H9 (cell line): ENCODE data around the gene ACTL7B. TPM values are rescaled to one million over a fixed set of nuclear protein-coding genes. Genes with fewer than 3 reads are reported as not detected.
A peak's percentile ranks its signal among the peaks of the same experiment; 100 is the strongest.

Experiments
- DNase-seq: peaks from one replicate; pipeline ENCODE4 v3.0.0-alpha.2; 2017
- H2AFZ ChIP-seq: one replicate; pipeline ENCODE4 v1.6.1; 2013; ENCODE audit warnings: mild to moderate bottlenecking, low read length, control low read depth, moderate library complexity
- H2AK5ac ChIP-seq: 2 replicates; pipeline ENCODE4 v1.6.1; 2013; ENCODE audit warnings: low read length, control low read depth, mixed read lengths; ENCODE audit not compliant: insufficient read length
- H2BK120ac ChIP-seq: one replicate; pipeline ENCODE4 v1.6.1; 2013; ENCODE audit warnings: low read depth, mild to moderate bottlenecking, low read length, control low read depth, inconsistent platforms; ENCODE audit not compliant: poor library complexity, severe bottlenecking
- H2BK12ac ChIP-seq: 2 replicates; pipeline ENCODE4 v1.6.1; 2013; ENCODE audit warnings: low read length, control low read depth, mixed read lengths, low read depth; ENCODE audit not compliant: insufficient read length
- H2BK15ac ChIP-seq: 2 replicates; pipeline ENCODE4 v1.6.1; 2013; ENCODE audit warnings: low read depth, low read length, control low read depth
- H2BK20ac ChIP-seq: one replicate; pipeline ENCODE4 v1.6.1; 2013; ENCODE audit warnings: low read depth, mild to moderate bottlenecking, low read length, control low read depth, inconsistent platforms; ENCODE audit not compliant: poor library complexity, severe bottlenecking
- H2BK5ac ChIP-seq: 2 replicates; pipeline ENCODE4 v1.6.1; 2013; ENCODE audit warnings: low read length, control low read depth, mixed read lengths; ENCODE audit not compliant: insufficient read length
- H3K14ac ChIP-seq: 2 replicates; pipeline ENCODE4 v1.6.1; 2013; ENCODE audit warnings: low read length, control low read depth; ENCODE audit not compliant: insufficient read depth
- H3K18ac ChIP-seq: 2 replicates; pipeline ENCODE4 v1.6.1; 2013; ENCODE audit warnings: low read depth, mild to moderate bottlenecking, mixed read lengths, low read length, control low read depth; ENCODE audit not compliant: insufficient read length
- H3K23ac ChIP-seq: 2 replicates; pipeline ENCODE4 v1.6.1; 2013; ENCODE audit warnings: low read length, control low read depth, mixed read lengths, low read depth; ENCODE audit not compliant: insufficient read length
- H3K23me2 ChIP-seq: 2 replicates; pipeline ENCODE4 v1.6.1; 2013; ENCODE audit warnings: low read depth, mild to moderate bottlenecking, mixed read lengths, low read length, control low read depth; ENCODE audit not compliant: insufficient read length, poor library complexity, severe bottlenecking
- H3K27ac ChIP-seq: 2 replicates; pipeline ENCODE4 v1.5.1; 2013; ENCODE audit warnings: low read length, control low read depth, mixed read lengths, low read depth; ENCODE audit not compliant: insufficient read length
- H3K27me3 ChIP-seq: 2 replicates; pipeline ENCODE4 v1.6.1; 2013; ENCODE audit warnings: low read length, control low read depth, inconsistent platforms; ENCODE audit not compliant: insufficient read depth
- H3K4ac ChIP-seq: 2 replicates; pipeline ENCODE4 v1.6.1; 2013; ENCODE audit warnings: low read depth, mild to moderate bottlenecking, control low read depth, inconsistent platforms, low read length, moderate library complexity
- H3K4me1 ChIP-seq: 2 replicates; pipeline ENCODE4 v1.6.1; 2013; ENCODE audit warnings: low read length, control low read depth, inconsistent platforms; ENCODE audit not compliant: insufficient read depth
- H3K4me2 ChIP-seq: 2 replicates; pipeline ENCODE4 v1.6.1; 2013; ENCODE audit warnings: low read length, control low read depth, mixed read lengths; ENCODE audit not compliant: insufficient read length, insufficient read depth
- H3K56ac ChIP-seq: 2 replicates; pipeline ENCODE4 v1.6.1; 2013; ENCODE audit warnings: low read depth, mild to moderate bottlenecking, mixed read lengths, low read length, control low read depth; ENCODE audit not compliant: insufficient read length
- H3K79me1 ChIP-seq: 2 replicates; pipeline ENCODE4 v1.6.1; 2013; ENCODE audit warnings: low read depth, mild to moderate bottlenecking, moderate library complexity, low read length, control low read depth, inconsistent platforms; ENCODE audit not compliant: insufficient read depth, poor library complexity, severe bottlenecking
- H3K79me2 ChIP-seq: 2 replicates; pipeline ENCODE4 v1.6.1; 2013; ENCODE audit warnings: low read length, control low read depth, inconsistent platforms; ENCODE audit not compliant: insufficient read depth
- H3K9ac ChIP-seq: 2 replicates; pipeline ENCODE4 v1.6.1; 2013; ENCODE audit warnings: low read length, control low read depth, mixed read lengths; ENCODE audit not compliant: insufficient read length; ENCODE audit errors: extremely low read depth
- H3K9me3 ChIP-seq: one replicate; pipeline ENCODE4 v1.6.1; 2013; ENCODE audit warnings: low read depth, low read length, inconsistent platforms; ENCODE audit not compliant: control insufficient read depth
- H3T11ph ChIP-seq: one replicate; pipeline ENCODE4 v1.6.1; 2013; ENCODE audit warnings: mild to moderate bottlenecking, low read length, control low read depth, inconsistent platforms
- H4K20me1 ChIP-seq: one replicate; pipeline ENCODE4 v1.6.1; 2013; ENCODE audit not compliant: control insufficient read depth, insufficient read length, insufficient read depth
- H4K5ac ChIP-seq: 2 replicates; pipeline ENCODE4 v1.6.1; 2013; ENCODE audit warnings: low read depth, mild to moderate bottlenecking, mixed read lengths, low read length, control low read depth; ENCODE audit not compliant: insufficient read length
- H4K8ac ChIP-seq: replicated peaks from 2 replicates; pipeline ENCODE4 v1.6.1; 2013; ENCODE audit warnings: low read length, control low read depth, mixed read lengths, low read depth; ENCODE audit not compliant: insufficient read length
- H4K91ac ChIP-seq: 2 replicates; pipeline ENCODE4 v1.6.1; 2013; ENCODE audit warnings: low read depth, mild to moderate bottlenecking, moderate library complexity, mixed read lengths, low read length, control low read depth; ENCODE audit not compliant: insufficient read length
- H3K27ac Mint-ChIP-seq, 3 experiments: 2 replicates in 2 of 3; 3 replicates in 1 of 3; pipeline ENCODE4 v1.8.0; 2020 to 2021; ENCODE audit warnings: mixed read lengths in 3 of 3, mild to moderate bottlenecking in 1 of 3, moderate library complexity in 1 of 3
- H3K27me3 Mint-ChIP-seq: 2 replicates; pipeline ENCODE4 v1.8.0; 2021; ENCODE audit warnings: low read depth, mild to moderate bottlenecking, moderate library complexity, mixed read lengths
- H3K36me3 Mint-ChIP-seq, 3 experiments: 2 replicates in 2 of 3; 3 replicates in 1 of 3; pipeline ENCODE4 v1.8.0; 2020 to 2021; ENCODE audit warnings: low read depth in 3 of 3, mixed read lengths in 3 of 3; ENCODE audit not compliant: insufficient read depth in 1 of 3
- H3K4me1 Mint-ChIP-seq, 2 experiments: 2 replicates each; pipeline ENCODE4 v1.8.0; 2020; ENCODE audit warnings: mixed read lengths in 2 of 2
- H3K4me3 Mint-ChIP-seq, 2 experiments: 2 replicates in 1 of 2; 3 replicates in 1 of 2; pipeline ENCODE4 v1.8.0; 2020 to 2021; ENCODE audit warnings: mild to moderate bottlenecking in 2 of 2, mixed read lengths in 2 of 2, moderate library complexity in 1 of 2
- H3K9me3 Mint-ChIP-seq, 2 experiments: 2 replicates in 1 of 2; 3 replicates in 1 of 2; pipeline ENCODE4 v1.8.0; 2020; ENCODE audit warnings: mild to moderate bottlenecking in 2 of 2, mixed read lengths in 2 of 2, moderate library complexity in 1 of 2
- WGBS: extraction: QIAGEN DNeasy Blood & Tissue Kit; methylation state at CpG from one replicate; pipeline ENCODE4 v1.1.7; 2013; ENCODE audit warnings: missing lambda C conversion rate, low lambda C conversion rate, mixed read lengths; ENCODE audit not compliant: insufficient read length; ENCODE audit errors: extremely low coverage; 5-methylcytosine and 5-hydroxymethylcytosine counted together
- total RNA-seq: library from RNA; stranded (reverse); gene quantifications from 2 replicates; pipeline ENCODE4 v1.2.1, GENCODE V29; 2021
- TF ChIP-seq, protein P1 (sequence below): fragments of 200-600 bp; sonication (generic); conservative IDR thresholded peaks from 3 replicates; pipeline ENCODE4 v1.8.0; 2021; ENCODE audit warnings: antibody characterized with exemption, mild to moderate bottlenecking

ACTL7B gene
- total RNA-seq, 1 experiment from 2014 or later = 0.09 TPM

DNA sequence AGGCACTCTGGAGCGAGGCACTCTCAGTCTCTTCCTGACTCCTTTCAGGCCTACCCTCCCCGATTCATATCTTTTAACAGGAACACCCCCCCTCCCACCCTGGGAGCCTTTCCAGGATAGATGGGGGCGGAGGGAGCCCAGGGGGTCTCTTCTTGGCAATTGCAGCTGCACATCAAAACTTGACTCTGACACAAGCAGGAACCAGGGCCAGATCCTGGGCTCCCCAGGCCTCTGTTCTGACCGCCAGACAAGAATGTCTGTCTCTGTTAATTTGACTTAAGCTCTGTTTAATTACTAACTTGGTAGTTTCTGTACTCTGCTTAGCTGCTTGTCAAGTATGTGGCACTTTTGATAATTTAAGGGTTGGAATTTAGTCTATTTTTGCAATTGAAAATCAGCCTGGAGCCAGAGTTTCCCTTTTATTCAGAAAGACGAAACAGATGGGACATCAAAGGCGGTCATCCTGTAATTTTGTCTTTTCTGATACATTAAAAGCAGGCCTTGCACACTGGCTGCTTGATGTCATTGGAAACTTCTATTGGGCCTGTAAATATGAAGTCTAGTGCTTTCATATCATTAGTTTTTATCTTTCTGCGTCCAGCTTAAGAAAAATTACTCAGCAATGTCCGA lies 43.3 kb downstream of the ACTL7B start:
- H3K23ac ChIP-seq = no peak overlapping the region
- Mint-ChIP-seq H3K4me1 (peaks cover 13 to 29% of the 10 kb centered on the region in 2 experiments), H3K9me3 (no peaks in the 10 kb centered on the region; a peak in 1 of 5 replicates), H3K27me3 (no peaks in the 10 kb centered on the region), H3K4me3 (no peak overlapping the region), H3K27ac (peak overlapping the region in 1 of 3 experiments; percentile 56; a peak in 1 of 7 replicates), H3K36me3 (no peaks in the 10 kb centered on the region)
- no peak overlapping the region for H2BK120ac ChIP-seq
- no peaks in the 10 kb centered on the region for H3K23me2 ChIP-seq
- H2BK15ac ChIP-seq = no peak overlapping the region
- H3K79me1 ChIP-seq = no peaks in the 10 kb centered on the region
- no peak overlapping the region for H3K4ac ChIP-seq
- H3T11ph ChIP-seq = no peak overlapping the region
- H2BK5ac ChIP-seq = no peak overlapping the region
- H3K27me3 ChIP-seq = no peaks in the 10 kb centered on the region
- no peak overlapping the region for H3K27ac ChIP-seq
- H2AFZ ChIP-seq = no peak overlapping the region
- no peak overlapping the region for H3K9ac ChIP-seq
- no peak for DNase-seq
- H4K91ac ChIP-seq = no peak overlapping the region
- no peak overlapping the region for H3K4me2 ChIP-seq
- H2BK20ac ChIP-seq = no peak overlapping the region
- H4K8ac ChIP-seq = no peak overlapping the region
- no peak overlapping the region for H4K5ac ChIP-seq
- peaks cover 3% of the 10 kb centered on the region; the same call in 1 of the 2 replicates for H3K4me1 ChIP-seq
- WGBS = no CpG with 5 or more reads among the region's 8 CpGs
- no peak overlapping the region for H3K14ac ChIP-seq
- H4K20me1 ChIP-seq = no peaks in the 10 kb centered on the region
- H3K9me3 ChIP-seq = no peaks in the 10 kb centered on the region
- no peak overlapping the region for H2AK5ac ChIP-seq
- H3K79me2 ChIP-seq = no peaks in the 10 kb centered on the region
- H2BK12ac ChIP-seq = no peak overlapping the region
- TF ChIP-seq, protein P1, sequence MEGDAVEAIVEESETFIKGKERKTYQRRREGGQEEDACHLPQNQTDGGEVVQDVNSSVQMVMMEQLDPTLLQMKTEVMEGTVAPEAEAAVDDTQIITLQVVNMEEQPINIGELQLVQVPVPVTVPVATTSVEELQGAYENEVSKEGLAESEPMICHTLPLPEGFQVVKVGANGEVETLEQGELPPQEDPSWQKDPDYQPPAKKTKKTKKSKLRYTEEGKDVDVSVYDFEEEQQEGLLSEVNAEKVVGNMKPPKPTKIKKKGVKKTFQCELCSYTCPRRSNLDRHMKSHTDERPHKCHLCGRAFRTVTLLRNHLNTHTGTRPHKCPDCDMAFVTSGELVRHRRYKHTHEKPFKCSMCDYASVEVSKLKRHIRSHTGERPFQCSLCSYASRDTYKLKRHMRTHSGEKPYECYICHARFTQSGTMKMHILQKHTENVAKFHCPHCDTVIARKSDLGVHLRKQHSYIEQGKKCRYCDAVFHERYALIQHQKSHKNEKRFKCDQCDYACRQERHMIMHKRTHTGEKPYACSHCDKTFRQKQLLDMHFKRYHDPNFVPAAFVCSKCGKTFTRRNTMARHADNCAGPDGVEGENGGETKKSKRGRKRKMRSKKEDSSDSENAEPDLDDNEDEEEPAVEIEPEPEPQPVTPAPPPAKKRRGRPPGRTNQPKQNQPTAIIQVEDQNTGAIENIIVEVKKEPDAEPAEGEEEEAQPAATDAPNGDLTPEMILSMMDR = no peak
- no peak overlapping the region for H3K56ac ChIP-seq
- H3K18ac ChIP-seq = no peak overlapping the region
